Erythroblast (primary cell): Measurements from ENCODE around the gene ZNF639.

Experiments
- GATA1 ChIP-seq: IDR thresholded peaks from 2 replicates; pipeline ENCODE4 v1.6.1; 2011; ENCODE audit warnings: low read depth, mild to moderate bottlenecking, control low read depth, low read length, moderate library complexity
- POLR2A ChIP-seq: IDR thresholded peaks from 2 replicates; pipeline ENCODE4 v1.6.1; 2011; ENCODE audit warnings: mild to moderate bottlenecking, low read length

GRCh38 chr3:179278151-179278550 is 44.7 kb upstream of the ZNF639 start:
- TF ChIP-seq POLR2A: no peak
- no peak for TF ChIP-seq GATA1
